H1 (cell line): ENCODE measurements around the gene EXTL2. TPM values are rescaled to one million over a fixed set of nuclear protein-coding genes. Genes with fewer than 3 reads are reported as not detected.

Experiments used
- CTCF ChIA-PET: fragments of 300-600 bp; sonication (Branson Sonifier 250); formaldehyde crosslinking; loops from one replicate; lab custom pipeline; 2021; ENCODE audit not compliant: partially characterized antibody; lab: Charles Lee
- POLR2A ChIA-PET: fragments of 300-600 bp; sonication (Branson Sonifier 250); formaldehyde crosslinking; loops from one replicate; lab custom pipeline; 2021; ENCODE audit warnings: inconsistent platforms; ENCODE audit not compliant: partially characterized antibody; lab: Charles Lee
- DNase-seq, 2 experiments: peaks; one replicate each; pipeline versions ENCODE4 v3.0.0 to v3.0.0-alpha.2; 2010 to 2022; ENCODE audit warnings: low spot score in 2 of 2, low read depth in 1 of 2, mixed read lengths in 1 of 2
- FAIRE-seq: peaks from 2 replicates; lab custom pipeline; 2011; peaks lifted over from hg19 to GRCh38; lab: Jason Lieb, UNC
- H2AFZ ChIP-seq: 2 replicates; pipeline ENCODE4 v1.8.1; 2012; ENCODE audit warnings: low read length, inconsistent platforms
- H2AK5ac ChIP-seq: 2 replicates; pipeline ENCODE4 v1.6.1; 2013; ENCODE audit warnings: low read depth, low read length
- H2BK120ac ChIP-seq: replicated peaks from 2 replicates; pipeline ENCODE3; 2013; ENCODE audit warnings: low read depth, low read length, inconsistent platforms
- H2BK12ac ChIP-seq: 2 replicates; pipeline ENCODE4 v1.6.1; 2013; ENCODE audit warnings: low read depth, low read length
- H2BK15ac ChIP-seq: 2 replicates; pipeline ENCODE4 v1.6.1; 2013; ENCODE audit warnings: low read length
- H2BK20ac ChIP-seq: 2 replicates; pipeline ENCODE4 v1.6.1; 2013; ENCODE audit warnings: low read length
- H2BK5ac ChIP-seq: 2 replicates; pipeline ENCODE4 v1.6.1; 2013; ENCODE audit warnings: low read depth, low read length
- H3K14ac ChIP-seq: 2 replicates; pipeline ENCODE4 v1.6.1; 2013; ENCODE audit warnings: inconsistent platforms; ENCODE audit not compliant: insufficient read length
- H3K18ac ChIP-seq: 2 replicates; pipeline ENCODE4 v1.6.1; 2013; ENCODE audit warnings: low read length; ENCODE audit errors: extremely low read depth
- H3K23ac ChIP-seq: 2 replicates; pipeline ENCODE4 v1.6.1; 2013; ENCODE audit warnings: inconsistent platforms; ENCODE audit not compliant: insufficient read length
- H3K23me2 ChIP-seq: 2 replicates; pipeline ENCODE4 v1.6.1; 2013; ENCODE audit warnings: low read depth, low read length
- H3K27ac ChIP-seq: 2 replicates; pipeline ENCODE4 v1.6.1; 2011; ENCODE audit warnings: low read depth, low read length, inconsistent platforms
- H3K27me3 ChIP-seq, 4 experiments: replicated peaks in 1 of 4; 1 replicate in 1 of 4; 2 replicates in 3 of 4; pipeline versions ENCODE4 v1.6.1 to v1.8.1; 2011 to 2013; ENCODE audit warnings: low read length in 3 of 4, mild to moderate bottlenecking in 3 of 4, inconsistent platforms in 2 of 4, mixed read lengths in 2 of 4, moderate library complexity in 1 of 4; ENCODE audit not compliant: control insufficient read depth in 3 of 4, insufficient read depth in 3 of 4; ENCODE audit errors: extremely low read depth in 1 of 4
- H3K36me3 ChIP-seq, 4 experiments: 2 replicates each; pipeline versions ENCODE4 v1.6.1 to v1.8.1; 2011 to 2013; ENCODE audit warnings: mild to moderate bottlenecking in 4 of 4, low read length in 3 of 4, moderate library complexity in 2 of 4, control low read depth in 1 of 4, inconsistent platforms in 1 of 4; ENCODE audit not compliant: insufficient read depth in 4 of 4, control insufficient read depth in 2 of 4
- H3K4ac ChIP-seq: replicated peaks from 2 replicates; pipeline ENCODE3; 2013; ENCODE audit warnings: low read length, low read depth, mixed read lengths, inconsistent platforms; ENCODE audit not compliant: insufficient read length
- H3K4me1 ChIP-seq, 4 experiments: replicated peaks in 1 of 4; 1 replicate in 1 of 4; 2 replicates in 3 of 4; pipeline versions ENCODE4 v1.6.1 to v1.8.1; 2011 to 2013; ENCODE audit warnings: low read length in 3 of 4, inconsistent platforms in 2 of 4, mixed read lengths in 1 of 4; ENCODE audit not compliant: insufficient read depth in 4 of 4, control insufficient read depth in 3 of 4
- H3K4me2 ChIP-seq, 2 experiments: 2 replicates each; pipeline versions ENCODE4 v1.6.1 to v1.8.1; 2011 to 2013; ENCODE audit warnings: low read depth in 2 of 2, low read length in 2 of 2, control low read depth in 1 of 2, inconsistent platforms in 1 of 2, mild to moderate bottlenecking in 1 of 2; ENCODE audit not compliant: insufficient read depth in 1 of 2
- H3K4me3 ChIP-seq, 4 experiments: fragments of 200-600, 300-600 bp in 1 of 4; sonication (generic), shearing (Covaris generic), sonication (Bioruptor Twin) in 1 of 4; 2 replicates each; pipeline versions ENCODE4 v1.5.1 to v1.8.1; 2011 to 2016; ENCODE audit warnings: low read length in 4 of 4, low read depth in 3 of 4, control low read depth in 2 of 4, inconsistent platforms in 2 of 4, mild to moderate bottlenecking in 2 of 4, mixed read lengths in 1 of 4, moderate library complexity in 1 of 4; ENCODE audit not compliant: insufficient read depth in 2 of 4; ENCODE audit errors: extremely low read depth in 1 of 4
- H3K56ac ChIP-seq: replicated peaks from 2 replicates; pipeline ENCODE3; 2013; ENCODE audit warnings: low read depth, mild to moderate bottlenecking, mixed read lengths, low read length, inconsistent platforms; ENCODE audit not compliant: insufficient read length
- H3K79me1 ChIP-seq: 2 replicates; pipeline ENCODE4 v1.6.1; 2013; ENCODE audit warnings: low read depth, low read length, control low read depth
- H3K79me2 ChIP-seq, 2 experiments: 2 replicates each; pipeline versions ENCODE4 v1.6.1 to v1.8.1; 2012 to 2013; ENCODE audit warnings: low read length in 2 of 2, mild to moderate bottlenecking in 2 of 2, inconsistent platforms in 1 of 2; ENCODE audit not compliant: insufficient read depth in 2 of 2, control insufficient read depth in 1 of 2
- H3K9ac ChIP-seq, 4 experiments: replicated peaks in 1 of 4; 1 replicate in 1 of 4; 2 replicates in 3 of 4; pipeline versions ENCODE4 v1.6.1 to v1.8.1; 2011 to 2013; ENCODE audit warnings: low read depth in 3 of 4, low read length in 3 of 4, control low read depth in 2 of 4, mild to moderate bottlenecking in 2 of 4, moderate library complexity in 2 of 4, inconsistent platforms in 1 of 4; ENCODE audit errors: extremely low read depth in 1 of 4
- H3K9me3 ChIP-seq, 2 experiments: 2 replicates each; pipeline versions ENCODE4 v1.6.1 to v1.8.1; 2012 to 2013; ENCODE audit warnings: mild to moderate bottlenecking in 2 of 2, moderate library complexity in 2 of 2, control low read depth in 1 of 2, inconsistent platforms in 1 of 2, low read depth in 1 of 2, low read length in 1 of 2, mixed read lengths in 1 of 2; ENCODE audit not compliant: insufficient read depth in 2 of 2
- H4K20me1 ChIP-seq, 2 experiments: replicated peaks in 1 of 2; 2 replicates each; pipeline versions ENCODE3 to v1.8.1; 2011 to 2013; ENCODE audit warnings: inconsistent platforms in 2 of 2, low read length in 2 of 2, mild to moderate bottlenecking in 1 of 2; ENCODE audit not compliant: insufficient read depth in 2 of 2, control insufficient read depth in 1 of 2
- H4K5ac ChIP-seq: 2 replicates; pipeline ENCODE4 v1.6.1; 2013; ENCODE audit warnings: low read length, low read depth, mixed read lengths, inconsistent platforms; ENCODE audit not compliant: insufficient read length
- H4K8ac ChIP-seq: 2 replicates; pipeline ENCODE4 v1.8.0; 2013; ENCODE audit warnings: mild to moderate bottlenecking, moderate library complexity, low read length, inconsistent platforms; ENCODE audit not compliant: insufficient read depth; ENCODE audit errors: extremely low read depth
- H4K91ac ChIP-seq: replicated peaks from 2 replicates; pipeline ENCODE3; 2013; ENCODE audit warnings: low read length, mixed read lengths, inconsistent platforms; ENCODE audit not compliant: insufficient read length
- ATF3 ChIP-seq: IDR thresholded peaks from 2 replicates; pipeline ENCODE4 v1.6.1; 2011; ENCODE audit warnings: low read depth, mild to moderate bottlenecking, low read length; ENCODE audit not compliant: insufficient read depth
- CEBPB ChIP-seq: IDR thresholded peaks from 2 replicates; pipeline ENCODE4 v1.6.1; 2012; ENCODE audit warnings: low read depth, low read length
- CHD2 ChIP-seq: IDR thresholded peaks from 2 replicates; pipeline ENCODE4 v1.6.1; 2012; ENCODE audit warnings: low read length, improper control_type of control experiment
- RAD21 ChIP-seq, 2 experiments: IDR thresholded peaks in 1 of 2; conservative IDR thresholded peaks in 1 of 2; 2 replicates each; pipeline ENCODE4 v1.6.1; 2011; ENCODE audit warnings: low read depth in 2 of 2, low read length in 2 of 2, improper control_type of control experiment in 1 of 2, inconsistent platforms in 1 of 2, mild to moderate bottlenecking in 1 of 2, moderate library complexity in 1 of 2
- WGBS, 2 experiments: shearing (Covaris generic) in 1 of 2; methylation state at CpG; one replicate each; pipeline versions ENCODE4 v1.1.6 to v1.1.7; 2013 to 2015; ENCODE audit warnings: low lambda C conversion rate in 2 of 2, mixed read lengths in 2 of 2, inconsistent platforms in 1 of 2, low coverage in 1 of 2, missing lambda C conversion rate in 1 of 2; ENCODE audit not compliant: insufficient replicate concordance in 2 of 2, insufficient coverage in 1 of 2, insufficient read length in 1 of 2; ENCODE audit errors: extremely low coverage in 1 of 2, missing lambda C conversion rate in 1 of 2; 5-methylcytosine and 5-hydroxymethylcytosine counted together
- polyA plus RNA-seq, 7 experiments: library from polyadenylated mRNA; depleted of rRNA in 3 of 7; stranded (reverse) in 5 of 7; unstranded in 2 of 7; fragments of >200 nt in 5 of 7; fragments of 200-250 nt in 2 of 7; gene quantifications; 1 replicate in 5 of 7; 2 replicates in 1 of 7; 4 replicates in 1 of 7; pipeline versions ENCODE4 v1.2.1 to v1.2.3, GENCODE V29; 2011 to 2013; ENCODE audit warnings: missing spikeins in 2 of 7, mixed read lengths in 2 of 7
- total RNA-seq: library from RNA; stranded (reverse); fragmentation: NEBNext Ultra II Directional; extraction: Animal tissue kit (Norgen Biotek cat#: 25700); gene quantifications from 2 replicates; pipeline ENCODE4 v1.2.1, GENCODE V29; 2021
- TF ChIP-seq, protein P1 (sequence below), 3 experiments: IDR thresholded peaks; 1 replicate in 2 of 3; 2 replicates in 1 of 3; pipeline versions ENCODE4 v1.5.1 to v1.6.1; 2011; ENCODE audit warnings: low read length in 3 of 3, mild to moderate bottlenecking in 3 of 3, inconsistent platforms in 2 of 3, low read depth in 1 of 3, moderate library complexity in 1 of 3; ENCODE audit not compliant: insufficient read depth in 1 of 3; ENCODE audit errors: control extremely low read depth in 1 of 3

Gene EXTL2
- total and polyA plus RNA-seq, 2 of the 8 experiments (the other 6 are each of a cell fraction or from before 2014, with no cell fraction given), result 27.1 to 54.7 TPM

DNA sequence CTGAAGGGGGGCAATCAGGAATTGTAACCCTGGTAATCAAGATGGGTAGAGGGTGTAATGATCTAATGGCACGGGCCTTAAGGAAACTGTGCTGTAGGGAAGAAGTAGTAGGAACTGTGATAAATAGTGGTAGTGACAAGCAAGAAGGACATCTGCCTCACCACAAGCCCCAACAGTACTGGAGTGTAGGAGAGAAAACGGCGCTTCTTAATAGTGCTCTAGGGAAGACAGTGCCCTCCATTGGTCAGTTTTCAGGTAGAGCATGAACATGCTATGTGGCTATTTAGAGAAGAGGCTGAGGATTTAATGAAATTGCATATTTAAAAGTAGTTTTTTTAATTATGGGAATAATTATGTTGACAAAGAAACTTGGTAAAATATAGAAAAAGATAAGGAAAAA lies 33.5 kb upstream of the EXTL2 start:
- Histone ChIP-seq H2AFZ (no peak overlapping the region), H3K4me1 (no peaks in the 10 kb centered on the region), H4K8ac (no peak overlapping the region), H3K4me2 (no peak overlapping the region), H2BK12ac (no peak overlapping the region), H4K20me1 (no peaks in the 10 kb centered on the region), H3K9me3 (no peaks in the 10 kb centered on the region), H3K9ac (no peak overlapping the region), H3K79me2 (no peaks in the 10 kb centered on the region), H3K36me3 (peaks cover 0 to 11% (median 4%) of the 10 kb centered on the region in 4 experiments; a peak in 3 of 8 replicates), H3K18ac (no peak overlapping the region), H2BK5ac (no peak overlapping the region), H3K79me1 (no peaks in the 10 kb centered on the region; the same call in 1 of the 2 replicates), H3K14ac (no peak overlapping the region), H3K27ac (no peak overlapping the region), H2BK15ac (no peak overlapping the region), H4K91ac (no peak overlapping the region), H3K23ac (no peak overlapping the region), H2AK5ac (no peak overlapping the region), H2BK120ac (no peak overlapping the region), H4K5ac (no peak overlapping the region), H3K4ac (no peak overlapping the region), H3K27me3 (no peaks in the 10 kb centered on the region), H3K23me2 (no peaks in the 10 kb centered on the region), H2BK20ac (no peak overlapping the region), H3K4me3 (no peak overlapping the region), H3K56ac (no peak overlapping the region)
- POLR2A ChIA-PET, result no interaction called here
- CTCF ChIA-PET, result interaction anchor here (1.0 to 1.3 kb wide), 2 partner anchors 31 to 47 kb away, joined by 3 to 4 read pairs; no protein-coding TSS in a partner anchor
- no peak for DNase-seq
- 68% methylated on average over 3 of the region's 3 CpGs; no CpG with 5 or more reads in 1 of the 2 experiments for WGBS, 2 experiments
- no peak for FAIRE-seq
- TF ChIP-seq, protein P1, sequence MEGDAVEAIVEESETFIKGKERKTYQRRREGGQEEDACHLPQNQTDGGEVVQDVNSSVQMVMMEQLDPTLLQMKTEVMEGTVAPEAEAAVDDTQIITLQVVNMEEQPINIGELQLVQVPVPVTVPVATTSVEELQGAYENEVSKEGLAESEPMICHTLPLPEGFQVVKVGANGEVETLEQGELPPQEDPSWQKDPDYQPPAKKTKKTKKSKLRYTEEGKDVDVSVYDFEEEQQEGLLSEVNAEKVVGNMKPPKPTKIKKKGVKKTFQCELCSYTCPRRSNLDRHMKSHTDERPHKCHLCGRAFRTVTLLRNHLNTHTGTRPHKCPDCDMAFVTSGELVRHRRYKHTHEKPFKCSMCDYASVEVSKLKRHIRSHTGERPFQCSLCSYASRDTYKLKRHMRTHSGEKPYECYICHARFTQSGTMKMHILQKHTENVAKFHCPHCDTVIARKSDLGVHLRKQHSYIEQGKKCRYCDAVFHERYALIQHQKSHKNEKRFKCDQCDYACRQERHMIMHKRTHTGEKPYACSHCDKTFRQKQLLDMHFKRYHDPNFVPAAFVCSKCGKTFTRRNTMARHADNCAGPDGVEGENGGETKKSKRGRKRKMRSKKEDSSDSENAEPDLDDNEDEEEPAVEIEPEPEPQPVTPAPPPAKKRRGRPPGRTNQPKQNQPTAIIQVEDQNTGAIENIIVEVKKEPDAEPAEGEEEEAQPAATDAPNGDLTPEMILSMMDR (IDR thresholded peaks at IDR 0.05; ENCODE audit: control extremely low read depth in 1 of 3, insufficient read depth in 1 of 3, low read depth in 1 of 3, low read length in 3 of 3), result peak in 2 of 3 experiments; percentile 25 to 44; a peak in 2 of 4 replicates
- TF ChIP-seq CEBPB (no peak), RAD21 (IDR thresholded peaks at IDR 0.05 in 1 of 2, conservative IDR thresholded peaks at IDR 0.05 in 1 of 2; ENCODE audit: low read depth in 2 of 2, low read length in 2 of 2) (peak; percentile 28 to 36; a peak in 3 of 4 replicates), ATF3 (no peak), CHD2 (no peak)
